Activated naive CD4-positive, alpha-beta T cell (primary cell): ENCODE measurements around the gene ADAM11.
"Not testable (repeated sequence)": the region's sequence is repeated elsewhere in the genome, so short reads cannot be mapped to it uniquely, and the experiment has no call there.

Experiments used
- DNase-seq, 4 experiments: peaks; one replicate each; lab custom pipeline; 2025; lab: John Stamatoyannopoulos, UW

ADAM11 gene, protein sequence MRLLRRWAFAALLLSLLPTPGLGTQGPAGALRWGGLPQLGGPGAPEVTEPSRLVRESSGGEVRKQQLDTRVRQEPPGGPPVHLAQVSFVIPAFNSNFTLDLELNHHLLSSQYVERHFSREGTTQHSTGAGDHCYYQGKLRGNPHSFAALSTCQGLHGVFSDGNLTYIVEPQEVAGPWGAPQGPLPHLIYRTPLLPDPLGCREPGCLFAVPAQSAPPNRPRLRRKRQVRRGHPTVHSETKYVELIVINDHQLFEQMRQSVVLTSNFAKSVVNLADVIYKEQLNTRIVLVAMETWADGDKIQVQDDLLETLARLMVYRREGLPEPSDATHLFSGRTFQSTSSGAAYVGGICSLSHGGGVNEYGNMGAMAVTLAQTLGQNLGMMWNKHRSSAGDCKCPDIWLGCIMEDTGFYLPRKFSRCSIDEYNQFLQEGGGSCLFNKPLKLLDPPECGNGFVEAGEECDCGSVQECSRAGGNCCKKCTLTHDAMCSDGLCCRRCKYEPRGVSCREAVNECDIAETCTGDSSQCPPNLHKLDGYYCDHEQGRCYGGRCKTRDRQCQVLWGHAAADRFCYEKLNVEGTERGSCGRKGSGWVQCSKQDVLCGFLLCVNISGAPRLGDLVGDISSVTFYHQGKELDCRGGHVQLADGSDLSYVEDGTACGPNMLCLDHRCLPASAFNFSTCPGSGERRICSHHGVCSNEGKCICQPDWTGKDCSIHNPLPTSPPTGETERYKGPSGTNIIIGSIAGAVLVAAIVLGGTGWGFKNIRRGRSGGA

GRCh38 chr17:44758414-44759085 is at the start of gene ADAM11:
TSS of gene ADAM11 (plus strand) at chr17:44758988. CDS start at chr17:44759200, 212 bp downstream.
- DNase-seq, result no peak

DNA sequence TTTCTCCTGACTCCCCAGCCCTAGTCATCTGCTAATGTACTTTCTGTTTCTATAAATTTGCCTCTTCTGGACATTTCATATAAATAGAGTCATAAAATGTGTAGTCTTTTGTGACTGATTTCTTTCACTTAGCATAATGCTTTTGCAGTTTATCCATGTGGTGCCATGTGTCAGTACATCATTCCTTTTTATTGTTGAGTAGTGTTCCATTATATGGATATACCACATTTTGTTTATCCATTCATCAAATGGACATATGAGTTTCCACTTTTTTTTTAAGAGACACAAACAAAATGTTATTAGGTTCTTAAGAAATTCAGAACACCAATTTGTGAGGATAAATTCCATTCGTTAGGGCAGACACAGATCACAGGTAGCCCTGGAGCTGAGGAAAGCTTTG is 39.3 kb upstream of the ADAM11 start:
- no peak for DNase-seq

- no peak for DNase-seq
These were observed 36.5 kb upstream of the ADAM11 start for GRCh38 chr17:44722254-44722653.

DNA sequence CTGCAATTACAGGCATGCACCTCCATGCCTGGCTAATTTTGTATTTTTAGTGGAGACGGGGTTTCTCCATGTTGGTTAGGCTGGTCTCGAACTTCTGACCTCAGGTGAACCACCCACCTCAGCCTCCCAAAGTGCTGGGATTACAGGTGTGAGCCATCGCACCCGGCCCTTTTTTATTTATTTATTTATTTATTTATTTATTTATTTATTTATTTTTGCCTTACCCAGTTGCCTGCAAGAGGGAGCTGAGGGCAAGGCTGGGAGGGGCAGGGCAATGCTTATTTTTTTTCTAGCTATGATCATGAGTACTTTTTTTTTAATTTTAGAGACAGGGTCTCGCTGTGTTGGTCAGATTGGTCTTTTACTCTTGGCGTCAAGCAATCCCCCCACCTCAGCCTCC is 32.7 kb upstream of the ADAM11 start:
- DNase-seq, result not testable (repeated sequence)

DNA sequence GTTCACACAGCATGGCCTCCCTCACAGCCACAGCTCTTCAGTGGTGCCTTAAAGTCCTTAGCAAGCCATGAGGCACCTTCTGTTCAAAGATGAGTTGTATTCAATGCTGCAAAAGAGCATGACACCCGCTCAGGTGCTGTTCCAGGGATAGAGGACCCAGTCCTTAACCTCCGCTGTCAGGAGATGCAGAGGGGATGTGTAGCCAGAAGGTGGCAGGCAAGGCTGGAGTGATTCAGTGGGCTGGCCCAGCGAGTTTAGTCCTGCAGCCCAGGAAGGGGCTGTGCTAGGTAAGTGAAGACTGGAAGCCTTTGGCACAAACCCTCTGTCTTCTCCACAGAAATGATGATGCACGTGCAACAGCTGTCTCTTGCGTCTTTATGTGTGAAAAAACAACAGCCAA is 25.0 kb upstream of the ADAM11 start:
- no peak for DNase-seq

DNA sequence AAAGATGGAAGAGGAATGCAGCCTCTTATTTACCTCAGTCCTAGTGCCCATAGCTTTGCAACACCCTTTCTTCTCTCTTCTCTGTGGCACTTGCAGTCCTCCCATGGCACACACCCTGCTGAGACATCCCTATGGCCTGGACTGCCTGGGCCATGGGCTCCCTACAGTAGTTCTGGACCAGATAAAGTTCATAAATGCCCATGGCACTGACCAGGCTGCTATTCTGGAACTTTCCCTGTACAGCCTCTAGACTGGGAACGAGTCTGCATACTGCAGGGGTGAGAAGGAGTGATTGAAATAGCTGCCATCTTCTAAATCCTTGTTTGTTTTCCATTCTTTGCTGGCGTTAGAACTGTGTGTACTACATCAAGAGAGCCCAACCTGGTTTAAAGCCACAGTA is 24.5 kb upstream of the ADAM11 start:
- DNase-seq, result no peak

- DNase-seq, result no peak
These were observed 22.1 kb upstream of the ADAM11 start for GRCh38 chr17:44736551-44737240.

DNA sequence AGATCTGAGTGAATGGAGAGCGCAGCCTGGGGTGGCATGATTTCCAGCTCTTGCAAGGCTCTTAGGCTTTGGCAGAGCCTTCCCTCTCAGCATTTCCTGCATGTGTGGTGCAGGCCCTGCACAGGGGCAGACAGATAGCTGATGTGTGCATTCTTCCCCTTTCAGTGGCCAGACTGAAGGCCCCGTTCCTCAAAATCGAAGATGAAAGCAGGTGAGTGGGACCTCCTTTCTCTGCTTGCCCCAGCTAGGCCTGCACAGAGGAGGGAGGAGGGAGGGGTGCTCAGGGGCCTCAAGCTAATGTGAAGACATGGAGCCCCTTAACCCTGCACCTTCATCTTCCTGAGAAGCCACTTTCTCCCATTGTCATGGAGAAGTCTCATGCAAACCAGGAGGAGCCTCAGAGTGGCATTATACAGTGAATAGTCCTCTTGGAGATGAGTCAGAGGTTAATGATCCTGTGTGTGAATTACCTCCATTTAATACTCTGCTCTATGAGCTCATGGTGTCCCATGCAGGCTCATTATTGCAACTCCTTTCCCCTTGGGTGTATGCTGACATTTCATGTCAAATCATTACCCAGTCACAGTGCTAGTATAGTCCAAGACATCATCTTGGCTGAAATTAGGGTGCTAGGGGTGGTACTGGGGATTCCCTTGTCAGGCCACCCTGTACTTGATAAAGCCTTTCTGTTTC is 20.4 kb upstream of the ADAM11 start:
- DNase-seq, result no peak

DNA sequence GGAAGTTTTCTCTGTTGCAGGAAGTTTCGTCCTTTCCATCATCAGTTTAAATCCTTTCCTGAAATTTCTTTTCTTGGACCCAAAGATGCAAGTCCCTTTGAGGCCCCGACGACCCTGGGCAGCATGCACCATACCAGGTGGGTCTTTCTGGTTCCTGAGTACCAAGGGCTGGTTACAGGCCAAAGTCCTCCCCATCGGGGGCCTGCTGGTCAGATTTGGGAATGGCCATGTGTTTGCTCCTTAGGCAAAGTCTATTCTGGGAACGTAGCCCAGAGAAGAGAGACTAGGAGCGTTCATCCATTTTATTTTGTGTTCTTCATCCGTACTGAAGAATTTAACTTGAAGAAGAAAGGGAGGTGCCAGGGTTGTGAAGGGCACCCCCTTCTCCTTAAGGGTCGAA is 17.5 kb upstream of the ADAM11 start:
- no peak for DNase-seq

DNA sequence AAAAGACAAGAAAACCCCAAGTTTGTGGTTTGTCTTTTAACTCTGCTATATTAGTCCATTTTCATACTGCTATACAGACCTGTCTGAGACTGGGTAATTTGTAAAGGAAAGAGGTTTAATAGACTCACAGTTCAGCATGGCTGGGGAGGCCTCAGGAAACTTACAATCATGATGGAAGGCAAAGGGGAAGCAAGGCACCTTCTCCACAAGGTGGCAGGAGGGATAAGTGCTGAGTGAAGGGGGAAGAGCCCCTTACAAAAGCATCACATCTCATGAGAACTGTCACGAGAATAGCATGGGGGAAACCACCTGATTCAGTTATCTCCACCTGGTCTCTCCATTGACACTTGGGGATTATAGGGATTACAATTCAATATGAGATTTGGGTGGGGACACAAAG is 13.5 kb upstream of the ADAM11 start:
- no peak for DNase-seq

GRCh38 chr17:44745738-44746137 is 13.1 kb upstream of the ADAM11 start:
- DNase-seq, result not testable (repeated sequence)

DNA sequence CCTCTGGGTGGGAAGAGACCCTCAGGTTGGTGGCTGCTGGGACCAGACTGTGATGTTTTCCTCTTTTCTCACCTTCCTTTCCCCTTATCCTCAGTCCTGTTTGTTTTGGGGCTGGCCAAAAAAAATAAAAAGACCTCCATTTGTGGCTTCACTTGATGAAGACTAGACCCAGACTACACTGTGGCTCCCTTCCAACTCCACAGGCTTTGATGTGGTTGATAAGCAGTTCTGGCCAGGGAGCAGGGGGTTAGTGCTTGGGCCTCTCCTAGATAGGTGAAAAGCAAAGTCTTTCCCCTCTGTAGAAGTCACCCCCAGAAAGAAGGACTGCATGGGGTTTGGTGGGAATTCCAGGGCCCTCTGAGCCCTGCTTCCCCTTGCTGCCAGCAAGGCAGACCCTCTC is 11.2 kb upstream of the ADAM11 start:
- DNase-seq, result no peak

DNA sequence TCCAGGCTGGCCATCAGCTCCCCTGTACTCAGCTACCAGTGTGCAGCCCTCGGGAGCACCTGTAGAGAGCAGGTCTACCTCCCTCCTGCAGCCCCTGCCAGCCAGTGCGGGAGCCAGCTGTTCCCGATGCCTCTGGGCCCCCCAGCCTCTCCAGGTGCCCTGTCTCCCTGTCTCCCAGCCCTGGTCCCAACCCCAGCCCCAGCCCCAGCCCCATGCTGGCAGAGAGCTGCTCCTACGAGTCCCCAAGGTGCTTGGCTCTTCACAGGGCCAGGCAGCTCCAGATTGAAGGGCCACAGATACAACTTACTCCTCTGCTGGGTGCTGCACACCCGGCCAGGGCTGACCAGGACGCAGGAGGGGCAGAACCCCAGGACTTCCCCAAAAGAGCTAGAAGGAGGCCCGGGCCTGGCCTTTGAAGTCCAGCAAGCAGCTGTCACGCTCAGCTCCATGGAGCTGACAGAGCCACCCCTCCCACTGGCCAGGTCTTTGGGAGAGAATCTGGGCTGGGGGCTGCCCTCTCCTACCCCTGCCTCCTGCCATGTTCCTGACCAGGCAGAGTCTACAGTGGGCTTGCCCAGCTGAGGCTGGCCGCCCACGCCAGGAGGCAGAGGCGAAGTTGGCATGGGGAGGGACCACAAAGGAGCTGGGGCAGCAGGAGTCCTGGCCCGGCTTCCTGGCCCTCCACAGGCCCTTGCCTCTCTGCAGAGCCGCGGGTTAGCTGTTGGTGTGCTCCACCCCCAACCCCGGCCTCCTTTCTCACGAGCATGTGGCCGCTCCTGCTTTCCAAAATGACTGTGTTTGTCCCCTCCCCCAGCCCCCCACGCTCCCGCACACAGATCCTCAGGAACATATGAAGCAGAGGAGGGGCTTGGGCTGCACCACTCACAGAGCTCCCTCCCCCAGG is 9.5 kb upstream of the ADAM11 start:
- no peak for DNase-seq

DNA sequence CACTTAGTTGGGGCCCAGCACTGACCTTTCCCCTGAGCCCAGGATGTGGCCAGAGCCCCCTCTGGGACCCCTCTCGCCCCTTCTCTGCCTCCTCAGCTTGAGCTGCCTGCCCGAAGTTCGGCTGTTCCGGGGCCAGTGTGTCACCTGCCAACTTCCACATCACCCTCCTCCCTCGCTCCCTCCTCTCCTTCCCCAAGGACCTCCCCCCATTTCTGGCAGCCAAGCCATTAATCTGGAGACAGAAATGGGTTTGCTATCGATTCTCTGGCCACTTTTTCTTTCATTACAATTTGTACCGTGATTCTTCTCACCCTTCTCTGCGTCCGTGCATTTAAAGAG is 8.8 kb upstream of the ADAM11 start:
- DNase-seq, result no peak

DNA sequence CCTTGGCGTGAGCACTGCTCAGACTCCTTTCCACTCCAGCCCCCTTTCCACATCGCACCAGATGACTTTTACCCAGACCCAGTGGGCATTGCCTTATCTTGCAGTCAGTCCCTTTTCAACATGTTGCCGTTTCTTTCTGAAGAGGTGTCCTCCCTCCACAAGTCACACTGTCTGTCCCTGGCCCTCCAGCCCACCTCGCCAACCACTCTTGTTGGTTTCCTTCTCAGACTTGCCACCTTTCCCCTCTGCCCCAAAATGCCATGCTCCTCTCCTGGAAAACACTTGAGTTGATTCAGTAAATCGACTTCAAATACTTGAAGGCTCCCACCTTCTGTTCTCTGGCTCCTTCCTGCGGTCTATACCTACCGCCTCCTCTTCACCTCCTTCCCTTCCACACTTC is 7.5 kb upstream of the ADAM11 start:
- no peak for DNase-seq

- no peak for DNase-seq
These were observed 7.0 kb upstream of the ADAM11 start for GRCh38 chr17:44751806-44752205.

DNA sequence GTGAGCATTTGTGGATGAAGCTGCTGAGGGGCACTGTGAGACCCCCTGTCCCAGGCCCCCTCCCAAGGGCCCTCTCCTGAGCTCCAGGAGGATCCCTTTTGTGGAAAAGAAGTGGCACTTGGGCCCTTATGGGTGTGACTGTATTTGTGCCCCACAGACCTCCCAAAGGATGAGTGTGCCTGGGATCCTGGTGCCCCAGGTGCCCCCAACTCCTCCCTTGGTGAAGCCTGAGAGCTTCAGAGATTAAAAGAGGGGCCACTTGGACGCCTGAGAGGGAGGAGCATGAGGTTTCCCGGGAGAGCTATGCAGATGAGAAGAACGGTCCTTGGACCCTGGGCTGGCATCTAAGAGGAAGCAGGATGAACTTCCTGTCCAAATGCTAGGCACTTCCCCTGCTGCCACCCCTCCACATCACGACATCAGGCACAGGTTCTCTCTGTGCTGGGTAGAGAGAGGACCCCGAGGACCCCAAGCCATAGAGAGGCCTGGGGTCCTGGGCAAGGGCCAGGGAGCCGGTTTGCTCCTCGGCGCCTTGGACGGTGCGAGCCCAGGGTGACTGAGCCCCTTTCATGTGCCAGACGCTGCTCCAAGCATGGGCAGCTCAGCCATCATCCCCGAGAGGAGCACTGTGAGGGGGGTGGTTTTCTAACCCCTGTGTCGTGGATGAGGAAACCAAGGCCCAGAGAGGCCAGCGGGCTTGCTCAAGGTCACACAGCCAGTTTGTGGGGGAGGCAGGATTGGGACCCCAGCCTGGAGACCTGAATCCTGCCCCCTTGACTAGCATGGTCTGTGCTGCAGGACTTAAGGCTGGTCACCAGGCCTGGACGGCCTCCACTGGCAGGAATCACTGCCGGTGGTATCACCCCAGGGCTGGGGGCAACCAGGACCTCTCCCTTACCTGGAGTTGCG is 5.6 kb upstream of the ADAM11 start:
- no peak for DNase-seq

DNA sequence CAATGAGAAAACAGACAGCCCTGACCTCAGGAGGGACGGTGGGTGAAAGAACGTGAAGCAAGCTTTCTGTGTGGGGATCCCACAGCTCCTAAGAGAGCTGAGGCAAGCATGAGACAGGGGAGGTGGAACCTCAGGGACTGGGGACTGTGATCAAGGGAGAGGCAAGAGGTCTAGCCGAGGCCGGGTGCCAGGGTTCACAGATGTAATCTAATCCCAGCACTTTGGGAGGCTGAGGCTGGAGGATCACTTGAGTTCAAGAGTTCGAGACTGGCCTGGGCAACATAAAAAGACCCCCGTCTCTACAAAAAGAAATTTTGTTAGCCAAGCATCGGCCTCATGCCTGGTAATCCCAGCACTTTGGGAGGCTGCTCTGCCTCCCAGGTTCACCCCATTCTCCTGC is 4.5 kb upstream of the ADAM11 start:
- DNase-seq, result no peak

GRCh38 chr17:44755180-44755579 is 3.6 kb upstream of the ADAM11 start:
- DNase-seq, result not testable (repeated sequence)
